Endodermal cell (in vitro differentiated cells): ENCODE results near the gene FAM229A. TPM values are rescaled to one million over a fixed set of nuclear protein-coding genes. Genes with fewer than 3 reads are reported as not detected.

Source experiments
- DNase-seq: peaks from one replicate; pipeline ENCODE4 v3.0.0-alpha.2; 2017
- H3K27ac ChIP-seq: 2 replicates; pipeline ENCODE4 v1.5.1; 2013; ENCODE audit warnings: mild to moderate bottlenecking, low read depth, low read length, moderate library complexity
- H3K27me3 ChIP-seq: 2 replicates; pipeline ENCODE4 v1.6.1; 2013; ENCODE audit warnings: mild to moderate bottlenecking, low read length, moderate library complexity; ENCODE audit not compliant: insufficient read depth, control insufficient read depth, poor library complexity, severe bottlenecking
- H3K36me3 ChIP-seq: 2 replicates; pipeline ENCODE4 v1.7.0; 2013; ENCODE audit warnings: mild to moderate bottlenecking, low read length, moderate library complexity; ENCODE audit not compliant: control insufficient read depth, insufficient read depth
- H3K4me1 ChIP-seq: one replicate; pipeline ENCODE4 v1.7.0; 2013; ENCODE audit warnings: low read length; ENCODE audit not compliant: control insufficient read depth, insufficient read depth
- H3K4me3 ChIP-seq: 2 replicates; pipeline ENCODE4 v1.5.1; 2013; ENCODE audit warnings: mild to moderate bottlenecking, low read length, moderate library complexity
- H3K9ac ChIP-seq: 2 replicates; pipeline ENCODE4 v1.6.1; 2013; ENCODE audit warnings: mild to moderate bottlenecking, low read length, moderate library complexity; ENCODE audit not compliant: poor library complexity, severe bottlenecking; ENCODE audit errors: extremely low read depth
- H3K9me3 ChIP-seq: 2 replicates; pipeline ENCODE4 v1.6.1; 2013; ENCODE audit warnings: mild to moderate bottlenecking, low read length, moderate library complexity; ENCODE audit not compliant: control insufficient read depth
- H3K27ac Mint-ChIP-seq: 2 replicates; pipeline ENCODE4 v1.8.0; 2020; ENCODE audit warnings: mixed read lengths
- H3K27me3 Mint-ChIP-seq: 2 replicates; pipeline ENCODE4 v1.8.0; 2021; ENCODE audit warnings: mild to moderate bottlenecking, mixed read lengths; ENCODE audit not compliant: insufficient read depth
- H3K36me3 Mint-ChIP-seq: 2 replicates; pipeline ENCODE4 v1.8.0; 2020; ENCODE audit warnings: low read depth, mixed read lengths
- H3K4me1 Mint-ChIP-seq: 2 replicates; pipeline ENCODE4 v1.8.0; 2020; ENCODE audit warnings: mixed read lengths
- H3K4me3 Mint-ChIP-seq: 2 replicates; pipeline ENCODE4 v1.8.0; 2020; ENCODE audit warnings: mild to moderate bottlenecking, moderate library complexity, mixed read lengths
- H3K9me3 Mint-ChIP-seq: 2 replicates; pipeline ENCODE4 v1.8.0; 2020; ENCODE audit warnings: mild to moderate bottlenecking, mixed read lengths
- CTCF ChIP-seq: fragments of 200-600 bp; sonication (generic); conservative IDR thresholded peaks from 2 replicates; pipeline ENCODE4 v1.5.0; 2021; ENCODE audit warnings: antibody characterized with exemption, mild to moderate bottlenecking
- WGBS, 2 experiments: methylation state at CpG; one replicate each; pipeline versions ENCODE4 v1.1.5 to v1.1.7; 2013; ENCODE audit warnings: missing lambda C conversion rate in 2 of 2, mixed read lengths in 1 of 2; ENCODE audit not compliant: insufficient coverage in 1 of 2, insufficient read length in 1 of 2; 5-methylcytosine and 5-hydroxymethylcytosine counted together
- total RNA-seq, 2 donors: library from RNA; stranded (reverse); fragmentation: NEBNext Ultra II Directional in 1 of 2; extraction: Animal tissue kit (Norgen Biotek cat#: 25700) in 1 of 2; gene quantifications; 2 replicates in 1 of 2; 3 replicates in 1 of 2; pipeline ENCODE4 v1.2.1, GENCODE V29; 2021

Gene FAM229A
- total RNA-seq, 2 donors from 2014 or later: 6.8 to 8.4 TPM

- H3K36me3 ChIP-seq: peaks cover 44% of the 10 kb centered on the region
- no peaks in the 10 kb centered on the region for H3K9me3 ChIP-seq
- peak overlapping the region; percentile 97 for H3K4me3 ChIP-seq
- no peak for DNase-seq
- H3K9ac ChIP-seq: peak overlapping the region; percentile 94
- peak overlapping the region; percentile 89 for H3K4me3 Mint-ChIP-seq
- H3K27ac ChIP-seq: peak overlapping the region; percentile 96
- no peaks in the 10 kb centered on the region for H3K4me1 ChIP-seq
- H3K27me3 Mint-ChIP-seq: peaks cover 25% of the 10 kb centered on the region
- H3K27me3 ChIP-seq: peaks cover 9% of the 10 kb centered on the region
- no peaks in the 10 kb centered on the region for H3K9me3 Mint-ChIP-seq
- H3K27ac Mint-ChIP-seq: no peak overlapping the region
- no peak for TF ChIP-seq CTCF
- WGBS, 2 experiments: 1% methylated on average over 34 of the region's 34 CpGs; no CpG with 5 or more reads in 1 of the 2 experiments
- peaks cover 38% of the 10 kb centered on the region for H3K36me3 Mint-ChIP-seq
- H3K4me1 Mint-ChIP-seq: peaks cover 26% of the 10 kb centered on the region
These were observed 26.8 kb downstream of the FAM229A start for GRCh38 chr1:32335535-32335789.

GRCh38 chr1:32334864-32335534 lies 27.3 kb downstream of the FAM229A start:
- H3K4me1 Mint-ChIP-seq: peaks cover 26% of the 10 kb centered on the region
- peak overlapping the region; percentile 97 for H3K4me3 ChIP-seq
- H3K27me3 ChIP-seq: peaks cover 9% of the 10 kb centered on the region
- peak overlapping the region; percentile 96 for H3K27ac ChIP-seq
- peak overlapping the region; percentile 89 for H3K4me3 Mint-ChIP-seq
- H3K9me3 ChIP-seq: no peaks in the 10 kb centered on the region
- peaks cover 41% of the 10 kb centered on the region for H3K36me3 Mint-ChIP-seq
- no peaks in the 10 kb centered on the region for H3K9me3 Mint-ChIP-seq
- H3K4me1 ChIP-seq: no peaks in the 10 kb centered on the region
- H3K27me3 Mint-ChIP-seq: peaks cover 23% of the 10 kb centered on the region
- H3K9ac ChIP-seq: peak overlapping the region; percentile 94
- peak; percentile 67 for DNase-seq
- H3K36me3 ChIP-seq: peaks cover 49% of the 10 kb centered on the region
- H3K27ac Mint-ChIP-seq: peak overlapping the region; percentile 94
- TF ChIP-seq CTCF: peak; percentile 78
- WGBS, 2 experiments: 0 to 1% methylated on average over 13 to 46 of the region's 46 CpGs

GRCh38 chr1:32334274-32334861 lies 27.9 kb downstream of the FAM229A start:
- peak overlapping the region; percentile 94 for H3K27ac Mint-ChIP-seq
- no peaks in the 10 kb centered on the region for H3K9me3 ChIP-seq
- H3K27me3 ChIP-seq: peaks cover 9% of the 10 kb centered on the region
- peaks cover 46% of the 10 kb centered on the region for H3K36me3 Mint-ChIP-seq
- no peak for TF ChIP-seq CTCF
- H3K27me3 Mint-ChIP-seq: peaks cover 18% of the 10 kb centered on the region
- peak overlapping the region; percentile 96 for H3K27ac ChIP-seq
- WGBS, 2 experiments: 48% methylated on average over 4 to 9 of the region's 9 CpGs
- peak overlapping the region; percentile 97 for H3K4me3 ChIP-seq
- H3K4me1 ChIP-seq: no peaks in the 10 kb centered on the region
- peaks cover 55% of the 10 kb centered on the region for H3K36me3 ChIP-seq
- H3K9ac ChIP-seq: peak overlapping the region; percentile 94
- H3K4me3 Mint-ChIP-seq: peak overlapping the region; percentile 89
- H3K9me3 Mint-ChIP-seq: no peaks in the 10 kb centered on the region
- DNase-seq: no peak
- peaks cover 26% of the 10 kb centered on the region for H3K4me1 Mint-ChIP-seq
